GM21515 (cell line): Measurements from ENCODE around the gene EBF3.

Experiments used
- ATAC-seq: cut with Tn5 transposase; IDR thresholded peaks from one replicate; pipeline ENCODE4 v1.9.1; 2021; ENCODE audit not compliant: unreplicated experiment

The EBF3 gene

GRCh38 chr10:129841590-129841989 is 122.5 kb downstream of the EBF3 start:
- no peak for ATAC-seq

GRCh38 chr10:129841071-129841470 is 123.0 kb downstream of the EBF3 start:
- ATAC-seq: no peak

GRCh38 chr10:129840196-129840590 is 123.9 kb downstream of the EBF3 start:
- no peak for ATAC-seq

GRCh38 chr10:129839285-129840195 is 124.5 kb downstream of the EBF3 start:
- ATAC-seq: no peak

GRCh38 chr10:129838794-129839193 is 125.3 kb downstream of the EBF3 start:
- no peak for ATAC-seq

GRCh38 chr10:129837909-129838582 is 126.0 kb downstream of the EBF3 start:
- ATAC-seq: no peak

- ATAC-seq: no peak
Measured at GRCh38 chr10:129836253-129836652, 127.8 kb downstream of the EBF3 start.

- ATAC-seq: no peak
Measured at GRCh38 chr10:129833994-129834739, 129.9 kb downstream of the EBF3 start.

GRCh38 chr10:129833468-129833950 is 130.6 kb downstream of the EBF3 start:
- ATAC-seq: no peak

GRCh38 chr10:129832573-129833467 is 131.3 kb downstream of the EBF3 start:
- ATAC-seq: no peak

- ATAC-seq: no peak
Measured at GRCh38 chr10:129831150-129831549, 132.9 kb downstream of the EBF3 start.

GRCh38 chr10:129825826-129826225 is 138.2 kb downstream of the EBF3 start:
- no peak for ATAC-seq

- no peak for ATAC-seq
Measured at GRCh38 chr10:129825221-129825620, 138.9 kb downstream of the EBF3 start.

GRCh38 chr10:129820451-129820850 is 143.6 kb downstream of the EBF3 start:
- no peak for ATAC-seq

- ATAC-seq: no peak
Measured at GRCh38 chr10:129816656-129817045, 147.4 kb downstream of the EBF3 start.

GRCh38 chr10:129815898-129816655 is 148.0 kb downstream of the EBF3 start:
- ATAC-seq: no peak

- ATAC-seq: no peak
Measured at GRCh38 chr10:129814681-129815646, 149.1 kb downstream of the EBF3 start.

GRCh38 chr10:129812398-129812797 is 151.7 kb downstream of the EBF3 start:
- ATAC-seq: no peak

GRCh38 chr10:129811208-129811607 is 152.9 kb downstream of the EBF3 start:
- ATAC-seq: no peak
